ENCODE data around the gene GABBR2.
"Not testable (repeated sequence)": the region's sequence is repeated elsewhere in the genome, so short reads cannot be mapped to it uniquely, and the experiment has no call there.

GABBR2 gene

GRCh38 chr9:98314381-98315066, 394.2 kb downstream of the GABBR2 start:
- DNase-seq: no peak

GRCh38 chr9:98312365-98312764, 396.4 kb downstream of the GABBR2 start:
- DNase-seq: no peak

- no peak for DNase-seq
Observed at GRCh38 chr9:98311541-98311940, 397.2 kb downstream of the GABBR2 start.

GRCh38 chr9:98310752-98311392, 397.9 kb downstream of the GABBR2 start:
- DNase-seq: no peak

GRCh38 chr9:98306384-98307145, 402.2 kb downstream of the GABBR2 start:
- DNase-seq: no peak

- no peak for DNase-seq
Observed at GRCh38 chr9:98304381-98304780, 404.4 kb downstream of the GABBR2 start.

GRCh38 chr9:98303633-98304125, 405.1 kb downstream of the GABBR2 start:
- no peak for DNase-seq

- DNase-seq: no peak
Observed at GRCh38 chr9:98302938-98303632, 405.6 kb downstream of the GABBR2 start.

GRCh38 chr9:98302150-98302549, 406.6 kb downstream of the GABBR2 start:
- no peak for DNase-seq

- no peak for DNase-seq
Observed at GRCh38 chr9:98300611-98301010, 408.1 kb downstream of the GABBR2 start.

GRCh38 chr9:98298476-98298875, 410.3 kb downstream of the GABBR2 start:
- DNase-seq: no peak

GRCh38 chr9:98295824-98296223, 412.9 kb downstream of the GABBR2 start:
- DNase-seq: no peak

- no peak for DNase-seq
Observed at GRCh38 chr9:98291820-98292219, 416.9 kb downstream of the GABBR2 start.

GRCh38 chr9:98290411-98290810, 418.3 kb downstream of the GABBR2 start:
- no peak for DNase-seq

- no peak for DNase-seq
Observed at GRCh38 chr9:98289614-98290201, 419.0 kb downstream of the GABBR2 start.

- DNase-seq: no peak
Observed at GRCh38 chr9:98288881-98289280, 419.9 kb downstream of the GABBR2 start.

- DNase-seq: no peak
Observed at GRCh38 chr9:98287384-98287783, 421.4 kb downstream of the GABBR2 start.

GRCh38 chr9:98285446-98285845, 423.3 kb downstream of the GABBR2 start:
- DNase-seq: no peak

- no peak for DNase-seq
Observed at GRCh38 chr9:98284754-98285153, 424.0 kb downstream of the GABBR2 start.

GRCh38 chr9:98283143-98283542, 425.6 kb downstream of the GABBR2 start:
- DNase-seq: not testable (repeated sequence)

- DNase-seq: no peak
Observed at GRCh38 chr9:98281281-98281680, 427.5 kb downstream of the GABBR2 start.

- peak; percentile 59 for DNase-seq
Observed at GRCh38 chr9:98280574-98280973, 428.2 kb downstream of the GABBR2 start.

GRCh38 chr9:98280162-98280561, 428.6 kb downstream of the GABBR2 start:
- no peak for DNase-seq
